Ectodermal cell (in vitro differentiated cells): ENCODE measurements around the gene ZNF609.

Experiments used
- H3K27ac ChIP-seq: 2 replicates; pipeline ENCODE4 v1.7.0; 2013; ENCODE audit warnings: mild to moderate bottlenecking, low read depth, low read length; ENCODE audit not compliant: insufficient read depth, poor library complexity, severe bottlenecking
- H3K27me3 ChIP-seq: 2 replicates; pipeline ENCODE4 v1.7.0; 2013; ENCODE audit warnings: mild to moderate bottlenecking, low read length; ENCODE audit not compliant: insufficient read depth, control insufficient read depth, poor library complexity, severe bottlenecking
- H3K36me3 ChIP-seq: one replicate; pipeline ENCODE4 v1.7.0; 2013; ENCODE audit warnings: low read length; ENCODE audit not compliant: control insufficient read depth, insufficient read depth
- H3K4me1 ChIP-seq: one replicate; pipeline ENCODE4 v1.7.0; 2013; ENCODE audit warnings: low read length; ENCODE audit not compliant: control insufficient read depth, insufficient read depth
- H3K4me3 ChIP-seq: 2 replicates; pipeline ENCODE4 v1.7.0; 2013; ENCODE audit warnings: low read depth, low read length, control low read depth; ENCODE audit not compliant: insufficient read depth
- H3K9me3 ChIP-seq: 2 replicates; pipeline ENCODE4 v1.7.0; 2013; ENCODE audit warnings: mild to moderate bottlenecking, low read length, moderate library complexity; ENCODE audit not compliant: control insufficient read depth
- WGBS, 2 experiments: methylation state at CpG; one replicate each; pipeline ENCODE4 v1.1.7; 2013; ENCODE audit warnings: missing lambda C conversion rate in 2 of 2; 5-methylcytosine and 5-hydroxymethylcytosine counted together

Gene ZNF609

GRCh38 chr15:64617727-64618126, 157.3 kb downstream of the ZNF609 start:
- WGBS, 2 experiments, result 70 to 83% methylated on average over 1 of the region's 1 CpG

GRCh38 chr15:64618138-64618537, 157.8 kb downstream of the ZNF609 start:
- Histone ChIP-seq H3K9me3 (no peaks in the 10 kb centered on the region), H3K4me1 (no peaks in the 10 kb centered on the region), H3K36me3 (no peaks in the 10 kb centered on the region), H3K4me3 (no peak overlapping the region), H3K27ac (no peak overlapping the region), H3K27me3 (no peaks in the 10 kb centered on the region)
- 74 to 81% methylated on average over 5 of the region's 5 CpGs for WGBS, 2 experiments

More at GRCh38 chr15:64617727-64618126, 157.3 kb downstream of the ZNF609 start:
- H3K27ac ChIP-seq, result no peak overlapping the region
- H3K4me3 ChIP-seq, result no peak overlapping the region
- H3K27me3 ChIP-seq, result no peaks in the 10 kb centered on the region
- no peaks in the 10 kb centered on the region for H3K4me1 ChIP-seq
- H3K9me3 ChIP-seq, result no peaks in the 10 kb centered on the region
- no peaks in the 10 kb centered on the region for H3K36me3 ChIP-seq

- no peaks in the 10 kb centered on the region for H3K4me1 ChIP-seq
- H3K36me3 ChIP-seq, result no peaks in the 10 kb centered on the region
- no peak overlapping the region for H3K4me3 ChIP-seq
- 89 to 90% methylated on average over 11 of the region's 11 CpGs for WGBS, 2 experiments
- no peaks in the 10 kb centered on the region for H3K27me3 ChIP-seq
- H3K9me3 ChIP-seq, result no peaks in the 10 kb centered on the region
- no peak overlapping the region for H3K27ac ChIP-seq
Measured at GRCh38 chr15:64618540-64618939, 158.2 kb downstream of the ZNF609 start.

- H3K36me3 ChIP-seq, result no peaks in the 10 kb centered on the region
- H3K4me3 ChIP-seq, result no peak overlapping the region
- WGBS, 2 experiments, result 99 to 100% methylated on average over 1 of the region's 1 CpG
- no peaks in the 10 kb centered on the region for H3K27me3 ChIP-seq
- H3K4me1 ChIP-seq, result no peaks in the 10 kb centered on the region
- no peaks in the 10 kb centered on the region for H3K9me3 ChIP-seq
- peak overlapping the region; percentile 5 for H3K27ac ChIP-seq
Measured at GRCh38 chr15:64619880-64620839, 159.8 kb downstream of the ZNF609 start.

GRCh38 chr15:64621056-64621455, 160.7 kb downstream of the ZNF609 start:
- WGBS, 2 experiments, result 94 to 95% methylated on average over 3 of the region's 3 CpGs
- Histone ChIP-seq H3K9me3 (no peaks in the 10 kb centered on the region), H3K27me3 (no peaks in the 10 kb centered on the region), H3K36me3 (no peaks in the 10 kb centered on the region), H3K27ac (no peak overlapping the region), H3K4me1 (no peaks in the 10 kb centered on the region), H3K4me3 (no peak overlapping the region)

GRCh38 chr15:64622410-64623260, 162.3 kb downstream of the ZNF609 start:
- H3K27me3 ChIP-seq, result no peaks in the 10 kb centered on the region
- WGBS, 2 experiments, result 95% methylated on average over 7 of the region's 7 CpGs

GRCh38 chr15:64623347-64623996, 163.1 kb downstream of the ZNF609 start:
- WGBS, 2 experiments, result 94 to 96% methylated on average over 2 of the region's 2 CpGs
- Histone ChIP-seq H3K36me3 (no peaks in the 10 kb centered on the region), H3K4me1 (no peaks in the 10 kb centered on the region), H3K4me3 (no peak overlapping the region), H3K27ac (no peak overlapping the region), H3K9me3 (no peaks in the 10 kb centered on the region), H3K27me3 (no peaks in the 10 kb centered on the region)

More at GRCh38 chr15:64622410-64623260, 162.3 kb downstream of the ZNF609 start:
- Histone ChIP-seq H3K4me1 (no peaks in the 10 kb centered on the region), H3K27ac (no peak overlapping the region), H3K9me3 (no peaks in the 10 kb centered on the region), H3K4me3 (no peak overlapping the region), H3K36me3 (no peaks in the 10 kb centered on the region)

- WGBS, 2 experiments, result 96 to 97% methylated on average over 2 of the region's 2 CpGs
- Histone ChIP-seq H3K36me3 (no peaks in the 10 kb centered on the region), H3K4me1 (no peaks in the 10 kb centered on the region), H3K4me3 (no peak overlapping the region), H3K27ac (no peak overlapping the region), H3K9me3 (no peaks in the 10 kb centered on the region), H3K27me3 (no peaks in the 10 kb centered on the region)
Measured at GRCh38 chr15:64624242-64624641, 163.9 kb downstream of the ZNF609 start.

GRCh38 chr15:64629063-64629462, 168.7 kb downstream of the ZNF609 start:
- no peaks in the 10 kb centered on the region for H3K36me3 ChIP-seq
- WGBS, 2 experiments, result 95 to 97% methylated on average over 2 of the region's 2 CpGs
- H3K27ac ChIP-seq, result no peak overlapping the region
- H3K4me1 ChIP-seq, result peaks cover 3% of the 10 kb centered on the region
- H3K4me3 ChIP-seq, result no peak overlapping the region
- H3K9me3 ChIP-seq, result no peaks in the 10 kb centered on the region
- no peaks in the 10 kb centered on the region for H3K27me3 ChIP-seq
